Natural killer cell (primary cell): ENCODE data around the gene MTURN. TPM values are rescaled to one million over a fixed set of nuclear protein-coding genes. Genes with fewer than 3 reads are reported as not detected.

Experiments
- ATAC-seq, 3 donors: fragments of 150-1000 bp in 2 of 3; fragments of 200-7000 bp in 1 of 3; cut with Tn5 transposase; 1 replicate in 1 of 3; 2 replicates in 2 of 3; pipeline ENCODE4 v1.10.0; 2021; ENCODE audit warnings: mild to moderate bottlenecking in 2 of 3, moderate library complexity in 2 of 3
- DNase-seq, 2 donors: peaks; one replicate each; pipeline versions ENCODE4 v3.0.0 to v3.0.0-alpha.2; 2013 to 2021; ENCODE audit warnings: mixed read lengths in 1 of 2
- H3K27ac ChIP-seq: one replicate; pipeline ENCODE4 v1.5.1; 2013; ENCODE audit warnings: mild to moderate bottlenecking, low read length
- H3K27me3 ChIP-seq: one replicate; pipeline ENCODE4 v1.6.1; 2013; ENCODE audit warnings: low read length; ENCODE audit not compliant: control insufficient read depth, insufficient read depth
- H3K36me3 ChIP-seq: one replicate; pipeline ENCODE4 v1.6.1; 2013; ENCODE audit warnings: low read length; ENCODE audit not compliant: control insufficient read depth, insufficient read depth
- H3K4me1 ChIP-seq: one replicate; pipeline ENCODE4 v1.6.1; 2013; ENCODE audit warnings: low read length; ENCODE audit not compliant: control insufficient read depth, insufficient read depth
- H3K4me3 ChIP-seq: one replicate; pipeline ENCODE4 v1.5.1; 2013; ENCODE audit warnings: low read length
- H3K9me3 ChIP-seq: one replicate; pipeline ENCODE4 v1.6.1; 2013; ENCODE audit warnings: low read length; ENCODE audit not compliant: control insufficient read depth, insufficient read depth
- H3K27ac Mint-ChIP-seq, 2 donors: one replicate each; pipeline ENCODE4 v1.8.0; 2022; ENCODE audit warnings: mild to moderate bottlenecking in 2 of 2, mixed read lengths in 2 of 2, moderate library complexity in 1 of 2
- H3K27me3 Mint-ChIP-seq, 2 donors: one replicate each; pipeline ENCODE4 v1.8.0; 2022; ENCODE audit warnings: low read depth in 2 of 2, mixed read lengths in 2 of 2
- H3K36me3 Mint-ChIP-seq: one replicate; pipeline ENCODE4 v1.8.0; 2022; ENCODE audit warnings: mixed read lengths
- H3K4me1 Mint-ChIP-seq, 2 donors: one replicate each; pipeline ENCODE4 v1.8.0; 2022; ENCODE audit warnings: mixed read lengths in 2 of 2
- H3K4me3 Mint-ChIP-seq: one replicate; pipeline ENCODE4 v1.8.0; 2022; ENCODE audit warnings: mild to moderate bottlenecking, moderate library complexity, mixed read lengths
- H3K9me3 Mint-ChIP-seq, 2 donors: one replicate each; pipeline ENCODE4 v1.8.0; 2022; ENCODE audit warnings: mixed read lengths in 2 of 2
- CTCF ChIP-seq: fragments of 200-600 bp; IDR thresholded peaks from one replicate; pipeline ENCODE4 v1.8.0; 2022; ENCODE audit warnings: antibody characterized with exemption
- WGBS: methylation state at CpG from one replicate; pipeline ENCODE4 v1.1.7; 2013; ENCODE audit warnings: missing lambda C conversion rate; ENCODE audit not compliant: insufficient coverage; 5-methylcytosine and 5-hydroxymethylcytosine counted together
- intact Hi-C: fragments of 100-400 bp; cut with micrococcal nuclease; formaldehyde crosslinking; loops from one replicate; pipeline ENCODE4 v1.14.2; 2022
- total RNA-seq, 4 donors: library from RNA; stranded (reverse); fragments of 120-200 nt in 1 of 4; gene quantifications; one replicate each; pipeline versions ENCODE4 v1.2.3 to v1.2.4, GENCODE V29; 2013 to 2022

MTURN gene
- total RNA-seq, 3 donors from 2014 or later (not counting 1 experiment from before 2014, with no cell fraction given), result 31.6 to 37.3 (median 32.8) TPM

- Mint-ChIP-seq H3K27me3 (no peaks in the 10 kb centered on the region), H3K4me1 (peaks cover 36 to 47% of the 10 kb centered on the region in 2 donors), H3K27ac (peak overlapping the region; percentile 64 to 85), H3K9me3 (no peaks in the 10 kb centered on the region), H3K36me3 (no peaks in the 10 kb centered on the region), H3K4me3 (peak overlapping the region; percentile 15)
- intact Hi-C loops, result no loop called here
- ATAC-seq (peak; percentile 80 to 82 (median 81)), DNase-seq (peak in 1 of 2 donors; percentile 30)
- Histone ChIP-seq H3K36me3 (no peaks in the 10 kb centered on the region), H3K27ac (peak overlapping the region; percentile 30), H3K9me3 (no peaks in the 10 kb centered on the region), H3K27me3 (no peaks in the 10 kb centered on the region), H3K4me3 (no peak overlapping the region), H3K4me1 (peaks cover 31% of the 10 kb centered on the region)
- no peak for TF ChIP-seq CTCF
- 52% methylated on average over 3 of the region's 3 CpGs for WGBS
Observed at GRCh38 chr7:30178748-30179436, 44.1 kb downstream of the MTURN start.

DNA sequence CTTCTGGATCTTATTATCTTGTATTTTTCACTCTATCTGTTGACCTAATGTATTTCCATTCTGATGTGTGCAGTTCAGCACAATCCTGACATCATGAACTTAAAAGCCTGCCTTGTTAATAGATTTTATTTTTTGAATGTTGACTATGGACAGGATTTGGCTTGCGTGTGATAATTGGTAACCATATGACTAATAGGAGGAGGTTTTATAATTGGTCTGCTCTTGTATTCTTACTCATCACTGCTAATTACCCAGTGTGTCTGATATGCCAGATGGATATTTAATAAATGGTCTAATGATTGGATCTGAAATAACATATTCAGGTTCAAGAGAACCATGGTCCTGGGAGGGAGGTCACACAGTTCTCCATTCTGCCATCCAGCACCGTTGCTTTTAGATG is 45.9 kb downstream of the MTURN start:
- no peaks in the 10 kb centered on the region for H3K36me3 ChIP-seq
- H3K4me1 ChIP-seq, result peaks cover 29% of the 10 kb centered on the region
- no peak overlapping the region for H3K27ac ChIP-seq
- H3K27ac Mint-ChIP-seq, result peak overlapping the region in 1 of 2 donors; percentile 37
- no peaks in the 10 kb centered on the region for H3K36me3 Mint-ChIP-seq
- H3K9me3 Mint-ChIP-seq, result no peaks in the 10 kb centered on the region
- WGBS, result 80% methylated on average over 2 of the region's 2 CpGs
- no peaks in the 10 kb centered on the region for H3K27me3 ChIP-seq
- no peaks in the 10 kb centered on the region for H3K27me3 Mint-ChIP-seq
- intact Hi-C loops, result no loop called here
- H3K9me3 ChIP-seq, result no peaks in the 10 kb centered on the region
- H3K4me1 Mint-ChIP-seq, result peaks cover 28 to 39% of the 10 kb centered on the region in 2 donors
- H3K4me3 Mint-ChIP-seq, result no peak overlapping the region
- no peak for DNase-seq
- no peak for TF ChIP-seq CTCF
- no peak for ATAC-seq
- H3K4me3 ChIP-seq, result no peak overlapping the region

DNA sequence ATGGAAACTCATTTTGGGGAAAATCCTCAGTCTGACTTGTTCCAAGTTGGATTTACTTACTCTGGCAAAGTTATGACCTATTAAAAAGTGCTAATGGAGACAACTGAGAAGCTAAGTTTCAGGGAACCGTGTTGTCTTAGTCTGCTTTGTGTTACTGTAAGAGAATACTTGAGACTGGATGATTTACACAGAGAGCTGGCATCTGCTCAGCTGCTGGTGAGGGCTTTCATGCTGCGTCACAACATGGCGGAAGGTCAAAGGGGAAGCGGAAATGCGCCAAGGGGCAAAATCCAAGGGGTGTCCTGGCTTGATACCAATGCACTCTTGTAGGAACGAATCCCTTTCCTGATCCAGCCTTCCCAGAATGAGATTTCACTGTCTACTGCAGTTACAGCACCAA is 46.4 kb downstream of the MTURN start:
- H3K4me3 Mint-ChIP-seq, result no peak overlapping the region
- intact Hi-C loops, result no loop called here
- H3K27ac Mint-ChIP-seq, result no peak overlapping the region
- no peaks in the 10 kb centered on the region for H3K9me3 Mint-ChIP-seq
- TF ChIP-seq CTCF, result no peak
- ATAC-seq (no peak), DNase-seq (no peak)
- Histone ChIP-seq H3K4me1 (peaks cover 24% of the 10 kb centered on the region), H3K27me3 (no peaks in the 10 kb centered on the region), H3K4me3 (no peak overlapping the region), H3K9me3 (no peaks in the 10 kb centered on the region), H3K27ac (no peak overlapping the region), H3K36me3 (no peaks in the 10 kb centered on the region)
- no peaks in the 10 kb centered on the region for H3K36me3 Mint-ChIP-seq
- no peaks in the 10 kb centered on the region for H3K27me3 Mint-ChIP-seq
- peaks cover 23 to 34% of the 10 kb centered on the region in 2 donors for H3K4me1 Mint-ChIP-seq
- WGBS, result 97% methylated on average over 6 of the region's 6 CpGs
